HG03432 (cell line): ENCODE measurements around the gene ZBTB17.
"Not testable (repeated sequence)": the region's sequence is repeated elsewhere in the genome, so short reads cannot be mapped to it uniquely, and the experiment has no call there.

Experiments used
- ATAC-seq: cut with Tn5 transposase; IDR thresholded peaks from one replicate; pipeline ENCODE4 v1.9.1; 2021; ENCODE audit warnings: mild to moderate bottlenecking, moderate library complexity; ENCODE audit not compliant: unreplicated experiment

ZBTB17 gene

GRCh38 chr1:15975805-15976680 lies at the start of gene ZBTB17:
ZBTB17 (minus strand) TSS chr1:15976101; CDS start chr1:15948495, 27,606 bp downstream.
- peak; percentile 74 for ATAC-seq

- no peak for ATAC-seq
Measured at GRCh38 chr1:16023050-16023653, 47.3 kb upstream of the ZBTB17 start.

GRCh38 chr1:16022393-16022792 lies 46.5 kb upstream of the ZBTB17 start:
- ATAC-seq: no peak

GRCh38 chr1:16021681-16022080 lies 45.8 kb upstream of the ZBTB17 start, which contains the start of gene CLCNKA:
CLCNKA (plus strand) TSS chr1:16022036; CDS start chr1:16022620, 584 bp downstream.
- no peak for ATAC-seq

- ATAC-seq: not testable (repeated sequence)
Measured at GRCh38 chr1:16020878-16021277, 45.0 kb upstream of the ZBTB17 start.

GRCh38 chr1:16020325-16020724 lies 44.4 kb upstream of the ZBTB17 start:
- no peak for ATAC-seq

- no peak for ATAC-seq
Measured at GRCh38 chr1:16019644-16020277, 43.9 kb upstream of the ZBTB17 start.

- ATAC-seq: no peak
Measured at GRCh38 chr1:16018749-16019643, 43.1 kb upstream of the ZBTB17 start.

GRCh38 chr1:16018308-16018707 lies 42.4 kb upstream of the ZBTB17 start:
- ATAC-seq: no peak

GRCh38 chr1:16017461-16018303 lies 41.8 kb upstream of the ZBTB17 start, which contains the start of gene HSPB7:
HSPB7 (minus strand) TSS chr1:16018043; CDS start chr1:16017963, 80 bp downstream.
- ATAC-seq: no peak

- ATAC-seq: no peak
Measured at GRCh38 chr1:16017076-16017460, 41.2 kb upstream of the ZBTB17 start.

- ATAC-seq: no peak
Measured at GRCh38 chr1:16015960-16016901, 40.3 kb upstream of the ZBTB17 start.

GRCh38 chr1:16015491-16015890 lies 39.6 kb upstream of the ZBTB17 start:
- ATAC-seq: no peak

GRCh38 chr1:16014509-16015482 lies 38.9 kb upstream of the ZBTB17 start:
- ATAC-seq: no peak

GRCh38 chr1:16013908-16014258 lies 38.0 kb upstream of the ZBTB17 start:
- no peak for ATAC-seq

GRCh38 chr1:16013220-16013907 lies 37.5 kb upstream of the ZBTB17 start:
- peak; percentile 43 for ATAC-seq
